T-helper 1 cell treated with Interleukin-12 subunit alpha and Interleukin-12 subunit beta and Interleukin-4 antibody, amounts not matched to agents 30 μg/mL and 1 μg/mL, for 36 hours (primary cell): ENCODE data around the gene DCLRE1A.
A peak's percentile ranks its signal among the peaks of the same experiment; 100 is the strongest.

Experiments used
- H3K27ac Mint-ChIP-seq: one replicate; pipeline ENCODE4 v1.8.0; 2021; ENCODE audit warnings: mild to moderate bottlenecking, mixed read lengths
- H3K27me3 Mint-ChIP-seq: one replicate; pipeline ENCODE4 v1.8.0; 2021; ENCODE audit warnings: low read depth, mixed read lengths
- H3K36me3 Mint-ChIP-seq: one replicate; pipeline ENCODE4 v1.8.0; 2021; ENCODE audit warnings: low read depth, mixed read lengths
- H3K4me1 Mint-ChIP-seq: one replicate; pipeline ENCODE4 v1.8.0; 2021; ENCODE audit warnings: low read depth, mixed read lengths
- H3K4me3 Mint-ChIP-seq: one replicate; pipeline ENCODE4 v1.8.0; 2021; ENCODE audit warnings: mild to moderate bottlenecking, moderate library complexity, mixed read lengths
- H3K9me3 Mint-ChIP-seq: one replicate; pipeline ENCODE4 v1.8.0; 2021; ENCODE audit warnings: mixed read lengths

Gene DCLRE1A

GRCh38 chr10:113854013-113854760, at the start of gene DCLRE1A, which contains the start of gene NHLRC2:
Gene DCLRE1A (minus strand): TSS chr10:113854082. CDS start chr10:113853182, 900 bp downstream.
Gene NHLRC2 (plus strand): TSS chr10:113854661. CDS start chr10:113854873, 212 bp downstream.
- peak within 1 kb of the TSS; percentile 95 for H3K4me3 Mint-ChIP-seq
- H3K27ac Mint-ChIP-seq, result peak within 1 kb of the TSS; percentile 94
- peaks cover 43% of the 10 kb centered on the region for H3K4me1 Mint-ChIP-seq
- no peaks in the 10 kb centered on the region for H3K27me3 Mint-ChIP-seq
- H3K36me3 Mint-ChIP-seq, result peaks cover 28% of the 10 kb centered on the region
- no peaks in the 10 kb centered on the region for H3K9me3 Mint-ChIP-seq

GRCh38 chr10:113899952-113900598, 46.2 kb upstream of the DCLRE1A start:
- H3K36me3 Mint-ChIP-seq, result peaks cover 28% of the 10 kb centered on the region

GRCh38 chr10:113897693-113898618, 44.1 kb upstream of the DCLRE1A start:
- Mint-ChIP-seq H3K9me3 (no peaks in the 10 kb centered on the region), H3K27ac (no peak overlapping the region), H3K4me1 (no peaks in the 10 kb centered on the region), H3K36me3 (peaks cover 19% of the 10 kb centered on the region), H3K27me3 (no peaks in the 10 kb centered on the region), H3K4me3 (no peak overlapping the region)

More at GRCh38 chr10:113899952-113900598, 46.2 kb upstream of the DCLRE1A start:
- Mint-ChIP-seq H3K9me3 (no peaks in the 10 kb centered on the region), H3K27ac (no peak overlapping the region), H3K27me3 (no peaks in the 10 kb centered on the region), H3K4me1 (no peaks in the 10 kb centered on the region), H3K4me3 (no peak overlapping the region)

- no peaks in the 10 kb centered on the region for H3K4me1 Mint-ChIP-seq
- H3K36me3 Mint-ChIP-seq, result peaks cover 13% of the 10 kb centered on the region
- no peak overlapping the region for H3K27ac Mint-ChIP-seq
- no peaks in the 10 kb centered on the region for H3K27me3 Mint-ChIP-seq
- no peaks in the 10 kb centered on the region for H3K9me3 Mint-ChIP-seq
- no peak overlapping the region for H3K4me3 Mint-ChIP-seq
These were observed 41.1 kb upstream of the DCLRE1A start for GRCh38 chr10:113895018-113895417.

GRCh38 chr10:113894581-113894980, 40.7 kb upstream of the DCLRE1A start:
- H3K36me3 Mint-ChIP-seq, result peaks cover 16% of the 10 kb centered on the region

GRCh38 chr10:113893570-113893969, 39.7 kb upstream of the DCLRE1A start:
- H3K4me1 Mint-ChIP-seq, result peaks cover 3% of the 10 kb centered on the region
- no peaks in the 10 kb centered on the region for H3K27me3 Mint-ChIP-seq
- no peak overlapping the region for H3K4me3 Mint-ChIP-seq
- peaks cover 14% of the 10 kb centered on the region for H3K36me3 Mint-ChIP-seq
- no peaks in the 10 kb centered on the region for H3K9me3 Mint-ChIP-seq
- H3K27ac Mint-ChIP-seq, result no peak overlapping the region

More at GRCh38 chr10:113894581-113894980, 40.7 kb upstream of the DCLRE1A start:
- Mint-ChIP-seq H3K4me3 (no peak overlapping the region), H3K27ac (no peak overlapping the region), H3K27me3 (no peaks in the 10 kb centered on the region), H3K9me3 (no peaks in the 10 kb centered on the region), H3K4me1 (peaks cover 2% of the 10 kb centered on the region)

GRCh38 chr10:113891476-113891875, 37.6 kb upstream of the DCLRE1A start:
- Mint-ChIP-seq H3K27me3 (no peaks in the 10 kb centered on the region), H3K9me3 (no peaks in the 10 kb centered on the region), H3K4me1 (peaks cover 3% of the 10 kb centered on the region), H3K36me3 (peaks cover 27% of the 10 kb centered on the region), H3K27ac (no peak overlapping the region), H3K4me3 (no peak overlapping the region)

- no peaks in the 10 kb centered on the region for H3K27me3 Mint-ChIP-seq
- peaks cover 31% of the 10 kb centered on the region for H3K36me3 Mint-ChIP-seq
- H3K4me3 Mint-ChIP-seq, result no peak overlapping the region
- H3K9me3 Mint-ChIP-seq, result no peaks in the 10 kb centered on the region
- H3K4me1 Mint-ChIP-seq, result peaks cover 3% of the 10 kb centered on the region
- no peak overlapping the region for H3K27ac Mint-ChIP-seq
These were observed 36.9 kb upstream of the DCLRE1A start for GRCh38 chr10:113890769-113891168.

- Mint-ChIP-seq H3K4me3 (no peak overlapping the region), H3K9me3 (no peaks in the 10 kb centered on the region), H3K27me3 (no peaks in the 10 kb centered on the region), H3K36me3 (peaks cover 35% of the 10 kb centered on the region), H3K4me1 (peaks cover 3% of the 10 kb centered on the region), H3K27ac (no peak overlapping the region)
These were observed 36.0 kb upstream of the DCLRE1A start for GRCh38 chr10:113889911-113890310.

- H3K27ac Mint-ChIP-seq, result no peak overlapping the region
- peaks cover 10% of the 10 kb centered on the region for H3K4me1 Mint-ChIP-seq
- peaks cover 48% of the 10 kb centered on the region for H3K36me3 Mint-ChIP-seq
- H3K27me3 Mint-ChIP-seq, result no peaks in the 10 kb centered on the region
- H3K9me3 Mint-ChIP-seq, result no peaks in the 10 kb centered on the region
- H3K4me3 Mint-ChIP-seq, result no peak overlapping the region
These were observed 28.4 kb upstream of the DCLRE1A start for GRCh38 chr10:113882240-113882639.

- Mint-ChIP-seq H3K27me3 (no peaks in the 10 kb centered on the region), H3K9me3 (no peaks in the 10 kb centered on the region), H3K36me3 (peaks cover 35% of the 10 kb centered on the region), H3K4me3 (no peak overlapping the region), H3K4me1 (peaks cover 12% of the 10 kb centered on the region), H3K27ac (no peak overlapping the region)
These were observed 26.4 kb upstream of the DCLRE1A start for GRCh38 chr10:113880236-113880635.

- H3K36me3 Mint-ChIP-seq, result peaks cover 33% of the 10 kb centered on the region
These were observed 25.8 kb upstream of the DCLRE1A start for GRCh38 chr10:113879691-113880090.

GRCh38 chr10:113876461-113876860, 22.6 kb upstream of the DCLRE1A start:
- Mint-ChIP-seq H3K36me3 (peaks cover 34% of the 10 kb centered on the region), H3K4me1 (peaks cover 4% of the 10 kb centered on the region), H3K9me3 (peaks cover 8% of the 10 kb centered on the region), H3K27ac (no peak overlapping the region), H3K4me3 (no peak overlapping the region), H3K27me3 (no peaks in the 10 kb centered on the region)

More at GRCh38 chr10:113879691-113880090, 25.8 kb upstream of the DCLRE1A start:
- no peaks in the 10 kb centered on the region for H3K27me3 Mint-ChIP-seq
- H3K4me1 Mint-ChIP-seq, result peaks cover 12% of the 10 kb centered on the region
- no peak overlapping the region for H3K27ac Mint-ChIP-seq
- H3K4me3 Mint-ChIP-seq, result no peak overlapping the region
- no peaks in the 10 kb centered on the region for H3K9me3 Mint-ChIP-seq

GRCh38 chr10:113875212-113875611, 21.3 kb upstream of the DCLRE1A start:
- H3K36me3 Mint-ChIP-seq, result peaks cover 32% of the 10 kb centered on the region
- H3K27me3 Mint-ChIP-seq, result no peaks in the 10 kb centered on the region
- H3K4me3 Mint-ChIP-seq, result no peak overlapping the region
- H3K9me3 Mint-ChIP-seq, result peaks cover 8% of the 10 kb centered on the region
- no peak overlapping the region for H3K27ac Mint-ChIP-seq
- H3K4me1 Mint-ChIP-seq, result peaks cover 4% of the 10 kb centered on the region
